HG02981 (cell line): ENCODE results near the gene SLC5A8.
"Not testable (repeated sequence)": the region's sequence is repeated elsewhere in the genome, so short reads cannot be mapped to it uniquely, and the experiment has no call there.

ENCODE experiments used
- ATAC-seq: cut with Tn5 transposase; IDR thresholded peaks from one replicate; pipeline ENCODE4 v1.9.1; 2021; ENCODE audit warnings: mild to moderate bottlenecking, moderate library complexity; ENCODE audit not compliant: unreplicated experiment

The SLC5A8 gene

GRCh38 chr12:101172316-101172715 lies 37.7 kb downstream of the SLC5A8 start:
- ATAC-seq, result no peak

- no peak for ATAC-seq
Measured at GRCh38 chr12:101168001-101168400, 42.0 kb downstream of the SLC5A8 start.

GRCh38 chr12:101166866-101167265 lies 43.2 kb downstream of the SLC5A8 start:
- no peak for ATAC-seq

- no peak for ATAC-seq
Measured at GRCh38 chr12:101165319-101165718, 44.7 kb downstream of the SLC5A8 start.

- not testable (repeated sequence) for ATAC-seq
Measured at GRCh38 chr12:101145777-101146431, 64.1 kb downstream of the SLC5A8 start.

- ATAC-seq, result no peak
Measured at GRCh38 chr12:101127521-101128219, 82.4 kb downstream of the SLC5A8 start.

- no peak for ATAC-seq
Measured at GRCh38 chr12:101117842-101118241, 92.2 kb downstream of the SLC5A8 start.

GRCh38 chr12:101116911-101117310 lies 93.1 kb downstream of the SLC5A8 start:
- ATAC-seq, result no peak

- no peak for ATAC-seq
Measured at GRCh38 chr12:101115326-101115725, 94.7 kb downstream of the SLC5A8 start.

- no peak for ATAC-seq
Measured at GRCh38 chr12:101111441-101111840, 98.6 kb downstream of the SLC5A8 start.

GRCh38 chr12:101110866-101111265 lies 99.2 kb downstream of the SLC5A8 start:
- no peak for ATAC-seq

- no peak for ATAC-seq
Measured at GRCh38 chr12:101108130-101108529, 101.9 kb downstream of the SLC5A8 start.

- no peak for ATAC-seq
Measured at GRCh38 chr12:101107032-101107763, 102.8 kb downstream of the SLC5A8 start.
